GM18909 (cell line): Measurements from ENCODE around the gene METTL8.
A peak's percentile ranks its signal among the peaks of the same experiment; 100 is the strongest.

ENCODE experiments used
- ATAC-seq: cut with Tn5 transposase; IDR thresholded peaks from one replicate; pipeline ENCODE4 v1.9.1; 2021; ENCODE audit warnings: mild to moderate bottlenecking; ENCODE audit not compliant: unreplicated experiment, poor library complexity

The METTL8 gene, protein sequence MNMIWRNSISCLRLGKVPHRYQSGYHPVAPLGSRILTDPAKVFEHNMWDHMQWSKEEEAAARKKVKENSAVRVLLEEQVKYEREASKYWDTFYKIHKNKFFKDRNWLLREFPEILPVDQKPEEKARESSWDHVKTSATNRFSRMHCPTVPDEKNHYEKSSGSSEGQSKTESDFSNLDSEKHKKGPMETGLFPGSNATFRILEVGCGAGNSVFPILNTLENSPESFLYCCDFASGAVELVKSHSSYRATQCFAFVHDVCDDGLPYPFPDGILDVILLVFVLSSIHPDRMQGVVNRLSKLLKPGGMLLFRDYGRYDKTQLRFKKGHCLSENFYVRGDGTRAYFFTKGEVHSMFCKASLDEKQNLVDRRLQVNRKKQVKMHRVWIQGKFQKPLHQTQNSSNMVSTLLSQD

GRCh38 chr2:171433763-171434012, at the start of gene METTL8:
Gene METTL8 (minus strand): TSS chr2:171433990. CDS start chr2:171392185, 41,805 bp downstream.
- ATAC-seq = no peak

DNA sequence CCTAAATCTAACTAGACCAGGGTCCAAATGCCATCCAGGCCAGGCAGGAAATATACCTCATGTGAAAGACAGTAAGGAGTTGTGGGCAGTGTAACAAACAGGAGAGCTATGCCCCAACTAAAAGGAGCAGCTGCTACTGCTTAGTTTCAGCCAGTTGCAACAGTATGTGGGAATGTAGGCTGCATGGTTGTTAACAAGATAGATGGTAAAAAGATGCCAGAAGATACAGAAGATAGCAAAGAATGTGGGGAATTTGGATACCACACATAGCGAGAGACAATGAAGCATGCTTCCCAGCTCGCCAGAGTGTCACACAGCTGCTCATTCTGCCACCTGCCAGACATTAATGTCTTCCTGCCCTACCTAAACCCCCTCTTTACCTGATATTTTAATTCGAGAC, 49.1 kb upstream of the METTL8 start:
- no peak for ATAC-seq

GRCh38 chr2:171482308-171482707, 48.5 kb upstream of the METTL8 start:
- no peak for ATAC-seq

GRCh38 chr2:171480908-171481307, 47.1 kb upstream of the METTL8 start:
- no peak for ATAC-seq

DNA sequence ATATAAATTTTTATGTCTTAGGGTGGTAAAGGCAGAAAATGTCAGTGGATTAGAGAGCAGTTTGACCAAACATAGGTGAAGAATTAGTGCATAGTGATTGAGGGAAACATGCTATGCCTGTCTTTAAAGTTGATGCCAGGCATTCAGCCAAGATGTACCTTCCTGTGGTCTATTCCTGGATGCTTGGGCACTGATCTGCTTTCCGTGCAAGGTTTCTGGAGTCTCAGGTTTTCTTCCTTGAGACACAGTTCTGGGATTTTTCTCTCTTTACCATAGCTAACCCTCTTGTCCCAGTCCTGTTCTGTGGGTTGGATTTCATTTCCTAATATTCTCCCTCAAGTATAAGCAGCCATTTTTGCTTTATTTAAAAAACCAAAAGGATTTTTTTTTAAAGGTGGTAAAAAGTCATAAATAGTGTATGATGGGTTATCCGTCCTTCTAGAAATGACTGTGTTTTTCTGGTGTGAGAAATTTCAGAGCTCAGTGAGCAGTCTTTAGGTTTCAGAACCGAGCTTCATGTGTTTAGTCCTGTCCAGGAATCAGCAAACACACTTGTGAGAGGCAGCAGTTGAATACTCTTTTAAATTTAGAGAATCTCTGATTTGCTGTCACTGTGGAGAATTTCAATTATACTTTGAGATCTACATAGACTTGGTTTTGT, 45.5 kb upstream of the METTL8 start:
- no peak for ATAC-seq

DNA sequence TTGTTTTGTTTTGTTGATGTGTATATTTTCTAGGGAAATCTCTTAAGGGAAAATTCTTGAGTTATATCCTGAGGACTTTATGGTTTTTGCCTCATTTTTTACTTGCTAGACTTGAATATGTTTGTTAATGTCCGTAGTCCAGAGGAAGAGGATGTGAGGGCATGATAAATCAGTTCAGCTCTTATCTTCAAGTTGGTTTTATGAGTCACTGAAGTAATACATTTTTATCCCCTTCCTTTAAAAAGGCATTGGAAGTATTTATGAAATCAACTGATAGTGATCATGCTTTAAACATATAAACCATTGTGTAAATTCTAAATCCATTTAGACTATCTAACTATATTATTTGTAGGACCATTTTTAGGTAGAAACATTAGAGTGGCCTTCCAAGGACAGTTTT, 44.6 kb upstream of the METTL8 start:
- ATAC-seq = no peak

- no peak for ATAC-seq
Measured at GRCh38 chr2:171475979-171476378, 42.2 kb upstream of the METTL8 start.

DNA sequence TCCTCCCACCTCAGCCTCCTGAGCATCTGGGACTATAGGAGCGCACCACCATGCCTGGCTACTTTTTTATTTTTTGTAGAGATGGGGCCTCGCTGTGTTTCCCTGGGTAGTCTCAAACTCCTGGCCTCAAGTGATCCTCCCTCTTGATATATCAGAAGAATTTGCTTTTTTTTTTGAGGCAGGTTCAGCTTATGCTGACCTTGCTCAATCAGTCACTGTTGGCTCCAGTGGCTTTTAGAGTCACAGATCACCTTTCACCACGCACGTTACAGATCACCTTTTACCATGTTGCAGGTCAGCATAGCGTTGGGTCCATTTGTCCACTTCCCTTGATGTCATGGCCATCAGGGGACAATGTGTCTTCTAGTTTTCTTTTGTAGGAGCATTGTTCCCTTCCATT, 36.3 kb upstream of the METTL8 start:
- ATAC-seq = no peak

DNA sequence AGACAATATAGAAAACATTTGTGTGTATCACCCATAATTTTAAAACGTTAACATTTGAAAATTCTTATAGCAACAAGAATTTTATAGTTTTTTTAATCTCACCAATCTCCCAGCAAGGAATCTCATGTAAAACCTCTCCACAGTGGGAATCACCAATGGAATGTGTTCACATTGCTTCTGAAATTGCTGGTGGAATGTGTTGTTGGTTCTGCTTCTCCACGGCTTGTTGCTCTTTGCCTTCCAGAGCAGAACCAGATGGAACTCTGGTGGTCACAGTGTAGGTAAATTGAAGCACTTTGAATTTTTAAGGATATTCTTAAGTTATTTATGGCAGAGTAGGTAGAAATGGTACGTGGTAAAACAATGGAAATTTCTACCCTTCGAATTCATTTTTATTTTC, 35.4 kb upstream of the METTL8 start:
- ATAC-seq = no peak

DNA sequence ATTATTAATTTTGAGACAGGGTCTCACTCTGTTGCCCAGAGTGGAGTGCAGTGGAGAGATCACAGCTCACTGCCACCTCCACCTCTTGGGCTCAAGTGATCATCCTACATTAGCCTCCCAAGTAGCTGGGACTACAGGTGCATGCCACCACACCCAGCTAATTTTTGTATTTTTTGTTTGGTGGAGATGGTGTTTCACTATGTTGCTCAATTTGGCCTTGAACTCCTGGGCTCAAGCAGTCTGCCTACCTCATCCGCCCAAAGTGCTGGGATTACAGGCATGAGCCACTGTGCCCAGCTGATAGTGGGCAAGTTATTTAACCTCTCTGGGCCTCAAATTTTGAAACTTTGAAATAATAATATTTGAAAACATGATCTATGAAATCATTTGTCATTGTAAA, 26.7 kb upstream of the METTL8 start:
- no peak for ATAC-seq

GRCh38 chr2:171459498-171459897, 25.7 kb upstream of the METTL8 start:
- no peak for ATAC-seq

GRCh38 chr2:171452773-171453172, 19.0 kb upstream of the METTL8 start:
- no peak for ATAC-seq

GRCh38 chr2:171451074-171451473, 17.3 kb upstream of the METTL8 start:
- no peak for ATAC-seq

GRCh38 chr2:171447675-171448074, 13.9 kb upstream of the METTL8 start:
- no peak for ATAC-seq

DNA sequence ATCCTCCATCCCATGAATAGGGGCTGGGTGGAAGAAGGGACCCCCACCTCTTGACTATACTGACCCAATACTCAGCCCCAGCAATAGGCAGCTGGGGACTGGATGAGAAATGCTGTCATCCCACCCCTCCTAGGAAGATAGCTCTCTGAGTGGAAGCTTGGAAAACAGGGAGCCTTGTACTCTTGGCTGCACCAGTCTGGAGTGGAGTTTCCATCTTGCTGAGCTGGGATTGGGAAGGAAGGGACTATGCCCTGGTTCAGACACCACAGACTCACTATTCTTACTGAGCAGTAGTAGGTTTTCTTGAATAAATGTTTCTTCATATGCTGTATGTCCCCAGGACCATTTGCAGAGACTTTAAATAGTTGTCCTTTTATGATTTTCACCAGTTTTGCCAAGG, 7.7 kb upstream of the METTL8 start:
- ATAC-seq = no peak

DNA sequence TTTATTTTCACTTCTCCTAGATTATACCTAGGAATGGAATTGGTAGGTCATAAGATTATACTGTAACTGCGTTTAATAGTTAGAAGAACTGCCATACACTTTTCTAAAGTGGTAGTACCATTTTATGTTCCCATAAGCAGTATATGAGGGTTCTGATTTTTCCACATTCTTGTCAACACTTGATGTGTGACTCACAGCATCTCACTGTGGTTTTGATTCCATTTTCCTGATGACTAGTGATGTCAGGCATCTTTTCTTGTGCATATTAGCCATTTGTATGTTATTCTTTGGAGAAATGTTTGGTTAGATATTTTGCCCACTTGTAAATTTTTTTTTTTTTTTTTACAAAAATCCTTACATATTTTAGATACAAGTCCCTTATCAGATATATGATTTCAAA, 2.5 kb upstream of the METTL8 start:
- no peak for ATAC-seq

- peak; percentile 94 for ATAC-seq
Measured at GRCh38 chr2:171434013-171434989, 511 bp upstream of the METTL8 start, which contains the start of gene DCAF17. Gene DCAF17 (plus strand): TSS chr2:171434226. CDS start chr2:171434578, 352 bp downstream.

DNA sequence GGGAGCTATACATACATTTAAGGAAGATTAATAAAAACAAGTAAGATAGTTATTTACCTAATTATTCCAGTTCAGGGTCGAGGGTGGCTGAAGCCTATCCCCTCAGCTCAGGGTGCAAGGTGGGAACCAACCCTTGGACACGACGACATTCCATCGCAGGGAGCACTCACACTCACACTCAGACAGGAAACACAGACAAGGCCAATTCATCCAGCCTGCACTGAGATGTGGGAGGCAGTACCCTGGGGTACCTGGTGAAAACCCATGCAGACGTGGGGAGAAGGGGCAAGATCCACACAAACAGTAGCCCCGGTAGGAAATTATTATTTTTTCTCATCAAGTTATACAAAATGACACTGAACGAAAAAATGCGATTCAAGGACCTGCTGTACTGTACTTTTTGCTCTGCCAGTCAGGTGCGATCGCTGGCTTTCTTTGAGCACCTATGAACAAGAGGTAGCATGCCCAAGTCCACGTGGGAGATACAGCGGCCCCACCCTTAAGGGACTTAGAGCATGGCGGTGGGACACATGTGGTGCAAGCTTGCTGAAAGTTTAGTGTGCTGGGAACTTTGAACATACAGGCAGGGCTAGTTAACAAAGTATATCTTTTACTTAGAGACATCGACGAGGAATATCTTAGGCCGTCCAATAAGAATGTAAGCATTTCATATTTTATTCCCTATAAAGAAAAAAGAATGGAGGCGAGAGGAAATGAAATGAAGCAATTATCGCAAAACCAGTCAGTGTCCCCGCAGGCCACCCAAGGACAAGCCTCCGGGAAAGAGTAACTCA, 624 bp downstream of the METTL8 start:
- ATAC-seq = no peak

DNA sequence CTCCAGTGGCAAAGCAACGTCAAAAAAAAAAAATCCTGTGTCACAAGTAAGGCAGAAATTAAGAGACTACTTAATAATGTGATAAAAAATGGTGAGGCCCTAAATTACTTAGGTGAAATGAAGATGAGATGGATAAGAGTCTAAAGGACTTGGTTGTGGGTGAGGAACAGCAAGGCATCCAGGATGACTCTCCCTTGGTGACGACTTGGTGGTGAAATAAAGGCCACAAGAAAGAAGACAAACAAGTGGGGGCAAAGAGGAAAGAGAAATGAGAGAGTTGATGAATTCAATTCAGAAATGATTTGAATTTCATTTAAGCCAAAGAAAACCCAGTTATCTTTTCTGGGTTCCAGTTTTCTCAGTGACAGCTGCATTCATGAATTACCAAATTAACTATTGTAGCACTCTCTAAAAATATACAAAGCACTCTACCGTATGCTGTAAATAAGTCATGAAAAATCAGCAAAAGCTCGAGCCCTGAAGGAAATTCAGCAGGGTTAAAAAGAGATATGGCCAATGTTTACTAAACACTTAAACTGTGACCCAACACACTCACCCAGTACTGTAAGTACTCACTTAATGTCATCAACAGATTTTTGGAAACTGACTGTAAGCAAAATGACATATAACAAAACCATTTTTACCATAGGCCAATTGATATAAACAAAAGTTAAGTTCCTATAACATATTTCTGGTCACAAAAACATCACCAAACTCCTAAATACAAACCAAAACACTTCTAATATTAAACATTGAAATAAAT, 1.4 kb downstream of the METTL8 start:
- ATAC-seq = no peak
